Measurements from ENCODE around the gene DHX30.
"Not testable (repeated sequence)": the region's sequence is repeated elsewhere in the genome, so short reads cannot be mapped to it uniquely, and the experiment has no call there.

The DHX30 gene

GRCh38 chr3:47802734-47803479 lies at the start of gene DHX30:
TSS of gene DHX30 (plus strand) at chr3:47803138. CDS start at chr3:47810684, 7,546 bp downstream.
- peak; percentile 95 for DNase-seq

GRCh38 chr3:47758261-47759025 lies 44.5 kb upstream of the DHX30 start:
- DNase-seq: no peak

GRCh38 chr3:47760207-47760606 lies 42.7 kb upstream of the DHX30 start:
- not testable (repeated sequence) for DNase-seq

GRCh38 chr3:47761046-47761445 lies 41.9 kb upstream of the DHX30 start:
- DNase-seq: no peak

- no peak for DNase-seq
These were observed 40.7 kb upstream of the DHX30 start for GRCh38 chr3:47762233-47762632.

GRCh38 chr3:47766186-47766585 lies 36.8 kb upstream of the DHX30 start:
- DNase-seq: no peak

- no peak for DNase-seq
These were observed 30.9 kb upstream of the DHX30 start for GRCh38 chr3:47772047-47772446.

- DNase-seq: no peak
These were observed 30.1 kb upstream of the DHX30 start for GRCh38 chr3:47772788-47773187.

- DNase-seq: no peak
These were observed 24.2 kb upstream of the DHX30 start for GRCh38 chr3:47778746-47779145.

GRCh38 chr3:47780741-47781684 lies 21.9 kb upstream of the DHX30 start:
- DNase-seq: peak; percentile 84

- DNase-seq: peak; percentile 95
These were observed 21.1 kb upstream of the DHX30 start, which contains the start of gene SMARCC1 for GRCh38 chr3:47781685-47782445. TSS of gene SMARCC1 (minus strand) at chr3:47781893. CDS start at chr3:47781797, 96 bp downstream.

GRCh38 chr3:47782446-47783308 lies 20.3 kb upstream of the DHX30 start:
- no peak for DNase-seq

- DNase-seq: no peak
These were observed 19.3 kb upstream of the DHX30 start for GRCh38 chr3:47783673-47784072.

GRCh38 chr3:47791193-47791855 lies 11.6 kb upstream of the DHX30 start:
- no peak for DNase-seq

- DNase-seq: no peak
These were observed 10.2 kb upstream of the DHX30 start for GRCh38 chr3:47792699-47793098.

GRCh38 chr3:47794544-47794943 lies 8.4 kb upstream of the DHX30 start:
- no peak for DNase-seq

- no peak for DNase-seq
These were observed 3.2 kb upstream of the DHX30 start for GRCh38 chr3:47799733-47800132.

- no peak for DNase-seq
These were observed 615 bp downstream of the DHX30 start for GRCh38 chr3:47803480-47804025.

GRCh38 chr3:47804577-47804976 lies 1.6 kb downstream of the DHX30 start:
- no peak for DNase-seq

- DNase-seq: no peak
These were observed 10.7 kb downstream of the DHX30 start for GRCh38 chr3:47813551-47814177.

Measured in retina (tissue), 1 donor.